ENCODE results near the gene MAFF.

GRCh38 chr22:38164551-38164918 is 37.3 kb upstream of the MAFF start:
- TF ChIP-seq CTCF (IDR thresholded peaks at IDR 0.05) (no peak), POLR2A (IDR thresholded peaks at IDR 0.05; ENCODE audit: low read depth) (no peak)

All from esophagus muscularis mucosa (tissue), 3 donors.